ENCODE results near the gene TRMT2A.

Gene TRMT2A

DNA sequence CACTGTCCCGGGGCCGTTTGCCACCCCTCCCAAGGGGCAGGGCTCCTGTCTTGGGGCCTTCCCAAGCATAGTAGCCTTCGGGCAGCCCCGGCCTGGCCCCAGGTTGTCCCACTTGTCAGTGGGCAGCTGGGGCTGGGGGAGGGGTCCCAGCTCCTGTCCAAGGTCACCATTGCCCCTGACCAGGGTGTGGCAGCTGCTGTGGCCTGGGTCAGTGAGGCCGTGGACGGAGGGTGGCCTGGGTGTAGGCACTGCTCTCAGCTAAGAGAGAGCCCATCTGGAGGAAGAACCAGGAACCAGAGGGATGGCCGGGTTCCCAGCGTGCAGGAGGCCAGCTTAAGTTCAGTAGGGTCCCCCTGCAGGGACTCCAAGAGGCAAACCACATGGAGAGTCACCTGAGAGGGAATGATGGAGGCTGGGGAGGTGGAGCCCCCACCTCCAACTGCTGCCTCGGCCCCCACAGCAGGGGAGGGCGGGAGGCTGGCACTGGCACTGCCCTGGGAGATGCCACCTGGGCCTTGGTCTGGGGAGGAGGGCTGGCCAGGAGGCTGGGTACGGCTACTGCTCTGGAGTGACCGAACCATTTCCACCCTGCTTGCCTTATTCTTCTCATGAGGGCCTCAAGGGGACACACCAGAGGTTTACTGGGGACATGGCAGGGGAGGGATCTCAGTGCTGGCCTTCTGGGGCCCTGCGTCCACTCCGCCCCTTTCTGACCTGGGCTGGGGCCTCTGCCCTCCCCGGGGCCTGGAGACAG, 40.6 kb upstream of the TRMT2A start:
- Histone ChIP-seq H3K27me3 (ENCODE audit: control insufficient read depth in 2 of 2, insufficient read depth in 2 of 2, low read length in 2 of 2) (peaks cover 0 to 2% of the 10 kb centered on the region in 2 donors), H3K4me1 (ENCODE audit: control insufficient read depth in 2 of 2, insufficient read depth in 2 of 2, low read length in 2 of 2) (no peaks in the 10 kb centered on the region), H3K9ac (ENCODE audit: low read depth in 1 of 2, low read length in 2 of 2) (no peak overlapping the region), H3K4me3 (ENCODE audit: low read length in 2 of 2) (no peak overlapping the region), H3K9me3 (ENCODE audit: control insufficient read depth in 2 of 2, low read length in 2 of 2) (no peaks in the 10 kb centered on the region), H3K36me3 (ENCODE audit: control insufficient read depth in 2 of 2, insufficient read depth in 2 of 2, low read length in 2 of 2) (no peaks in the 10 kb centered on the region), H3K27ac (ENCODE audit: low read depth in 2 of 2, low read length in 2 of 2) (no peak overlapping the region)

DNA sequence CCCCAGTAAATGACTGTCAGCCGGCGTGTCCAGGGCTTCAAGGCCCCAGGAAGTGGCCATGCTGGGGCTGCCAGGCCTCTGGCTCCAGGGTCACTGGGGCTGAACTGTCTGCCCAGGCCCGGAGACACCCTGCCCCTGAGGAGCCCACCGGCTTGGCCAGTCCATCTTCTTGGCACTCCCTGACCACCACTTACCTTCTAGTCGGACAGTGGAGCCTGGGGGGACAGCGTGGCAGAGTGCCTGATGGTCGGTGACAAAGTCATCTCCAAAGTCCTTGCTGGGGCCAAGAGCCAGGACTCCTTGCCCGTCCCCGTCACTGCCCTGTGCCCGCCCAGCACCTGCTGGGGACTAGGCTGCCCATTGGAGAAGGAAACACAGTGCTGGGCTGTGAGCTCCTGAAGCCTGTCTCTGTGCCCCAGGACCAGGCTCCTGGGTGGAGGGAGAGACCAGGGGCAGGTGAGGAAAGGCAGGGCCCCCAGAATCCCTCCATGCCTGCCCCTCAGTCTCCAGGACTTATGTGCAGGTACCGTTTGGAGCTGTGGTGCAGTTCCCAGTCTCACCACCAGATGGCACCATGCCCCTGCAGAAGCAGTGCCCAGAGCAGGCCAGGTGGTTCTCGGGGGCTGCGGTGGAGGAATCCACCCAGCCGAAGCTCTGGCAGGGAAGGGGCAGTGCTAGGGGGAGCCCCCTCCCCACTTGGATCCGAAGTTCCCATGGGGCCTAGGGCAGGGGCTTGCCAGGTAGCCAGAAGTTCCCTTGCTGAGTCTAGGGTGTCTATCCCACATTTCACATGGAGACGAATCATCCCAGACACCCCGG, 39.8 kb upstream of the TRMT2A start:
- peaks cover 0 to 2% of the 10 kb centered on the region in 2 donors for H3K27me3 ChIP-seq (ENCODE audit: control insufficient read depth in 2 of 2, insufficient read depth in 2 of 2, low read length in 2 of 2)
- no peaks in the 10 kb centered on the region for H3K36me3 ChIP-seq (ENCODE audit: control insufficient read depth in 2 of 2, insufficient read depth in 2 of 2, low read length in 2 of 2)
- no peak overlapping the region for H3K27ac ChIP-seq (ENCODE audit: low read depth in 2 of 2, low read length in 2 of 2)
- no peak overlapping the region for H3K9ac ChIP-seq (ENCODE audit: low read depth in 1 of 2, low read length in 2 of 2)
- H3K4me3 ChIP-seq (ENCODE audit: low read length in 2 of 2) = no peak overlapping the region
- no peaks in the 10 kb centered on the region for H3K4me1 ChIP-seq (ENCODE audit: control insufficient read depth in 2 of 2, insufficient read depth in 2 of 2, low read length in 2 of 2)
- no peaks in the 10 kb centered on the region for H3K9me3 ChIP-seq (ENCODE audit: control insufficient read depth in 2 of 2, low read length in 2 of 2)

DNA sequence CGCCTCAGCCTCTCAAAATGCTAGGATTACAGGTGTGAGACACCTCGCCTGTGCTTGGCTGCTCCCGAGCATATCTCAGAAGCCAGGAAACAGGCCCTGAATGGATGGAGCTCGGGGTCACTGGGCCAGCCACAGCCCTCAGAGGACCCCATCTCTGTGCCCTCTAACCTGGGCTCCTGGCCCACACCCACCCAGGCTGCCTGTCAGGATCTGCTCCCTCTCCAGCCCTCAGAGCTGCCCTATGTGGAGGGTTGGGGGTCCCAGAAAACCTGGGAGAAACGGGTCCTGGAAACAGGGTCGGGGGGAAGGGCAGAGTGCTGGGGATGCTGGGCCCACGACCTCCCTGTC, 39.0 kb upstream of the TRMT2A start:
- H3K9me3 ChIP-seq (ENCODE audit: control insufficient read depth in 2 of 2, low read length in 2 of 2) = no peaks in the 10 kb centered on the region
- H3K4me1 ChIP-seq (ENCODE audit: control insufficient read depth in 2 of 2, insufficient read depth in 2 of 2, low read length in 2 of 2) = no peaks in the 10 kb centered on the region
- H3K27ac ChIP-seq (ENCODE audit: low read depth in 2 of 2, low read length in 2 of 2) = no peak overlapping the region
- H3K27me3 ChIP-seq (ENCODE audit: control insufficient read depth in 2 of 2, insufficient read depth in 2 of 2, low read length in 2 of 2) = peaks cover 0 to 2% of the 10 kb centered on the region in 2 donors
- no peaks in the 10 kb centered on the region for H3K36me3 ChIP-seq (ENCODE audit: control insufficient read depth in 2 of 2, insufficient read depth in 2 of 2, low read length in 2 of 2)
- no peak overlapping the region for H3K4me3 ChIP-seq (ENCODE audit: low read length in 2 of 2)
- no peak overlapping the region for H3K9ac ChIP-seq (ENCODE audit: low read depth in 1 of 2, low read length in 2 of 2)

DNA sequence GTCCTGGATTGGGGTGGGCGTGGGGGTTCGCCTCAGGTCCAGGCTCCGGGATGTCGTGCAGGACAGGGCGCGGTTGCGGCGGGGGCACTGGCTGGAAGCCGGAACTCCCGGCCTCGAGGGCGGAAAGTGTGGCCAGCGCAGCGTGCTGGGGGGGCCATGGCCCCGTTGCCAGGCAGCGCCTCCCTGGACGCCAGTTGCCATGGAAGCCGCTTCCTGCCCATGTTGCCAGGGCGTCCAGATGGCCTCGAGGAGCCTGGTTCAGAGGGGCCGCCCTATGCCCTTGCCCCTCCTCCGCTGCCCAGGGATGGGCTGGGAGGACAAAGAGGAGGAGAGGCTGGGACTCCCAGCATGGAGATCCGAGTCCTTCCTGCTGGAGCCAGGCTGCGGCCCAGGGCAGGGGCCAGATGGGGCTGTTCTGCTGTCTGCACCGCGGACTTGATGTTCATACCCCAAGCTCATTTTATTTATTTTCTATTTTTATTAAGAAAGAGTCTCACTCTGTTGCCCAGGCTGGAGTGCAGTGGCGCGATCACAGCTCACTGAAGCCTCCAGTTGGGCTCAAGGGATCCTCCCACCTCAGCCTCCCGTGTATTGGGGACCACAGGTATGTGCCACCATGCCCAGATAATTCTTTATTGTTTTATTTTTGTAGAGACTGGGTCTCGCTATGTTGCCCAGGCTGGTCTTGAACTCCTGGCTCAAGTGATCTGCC, 38.5 kb upstream of the TRMT2A start:
- Histone ChIP-seq H3K9me3 (ENCODE audit: control insufficient read depth in 2 of 2, low read length in 2 of 2) (no peaks in the 10 kb centered on the region), H3K27ac (ENCODE audit: low read depth in 2 of 2, low read length in 2 of 2) (no peak overlapping the region), H3K36me3 (ENCODE audit: control insufficient read depth in 2 of 2, insufficient read depth in 2 of 2, low read length in 2 of 2) (no peaks in the 10 kb centered on the region), H3K9ac (ENCODE audit: low read depth in 1 of 2, low read length in 2 of 2) (no peak overlapping the region), H3K4me1 (ENCODE audit: control insufficient read depth in 2 of 2, insufficient read depth in 2 of 2, low read length in 2 of 2) (no peaks in the 10 kb centered on the region), H3K4me3 (ENCODE audit: low read length in 2 of 2) (no peak overlapping the region), H3K27me3 (ENCODE audit: control insufficient read depth in 2 of 2, insufficient read depth in 2 of 2, low read length in 2 of 2) (peaks cover 0 to 2% of the 10 kb centered on the region in 2 donors)

DNA sequence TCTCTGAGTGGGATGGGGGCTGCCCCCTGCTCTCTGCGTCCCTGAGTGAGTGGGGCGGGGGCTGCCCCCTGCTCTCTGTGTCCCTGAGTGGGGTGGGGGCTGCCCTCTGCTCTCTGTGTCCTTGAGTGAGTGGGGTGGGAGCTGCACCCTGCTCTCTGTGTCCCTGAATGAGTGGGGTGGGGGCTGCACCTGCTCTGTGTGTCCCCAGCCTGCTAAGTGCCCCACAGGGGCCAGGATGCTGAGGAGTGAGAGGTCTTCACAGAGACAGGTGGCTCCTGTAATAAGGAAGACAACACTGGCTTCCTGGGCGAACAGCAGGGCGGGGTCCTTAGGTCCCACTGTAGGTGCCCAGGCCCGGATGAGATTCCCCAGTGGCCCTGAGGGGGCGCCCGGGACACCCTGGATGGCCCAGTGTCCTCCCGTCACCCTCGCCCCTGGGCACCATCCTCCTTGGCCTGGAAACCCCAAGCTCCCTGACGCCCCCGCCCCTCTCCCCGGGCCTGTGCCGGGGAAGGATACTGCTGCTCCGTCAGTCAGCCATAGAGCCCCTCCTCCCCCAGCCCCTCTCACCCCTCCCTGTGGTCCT, 37.7 kb upstream of the TRMT2A start:
- no peak overlapping the region for H3K27ac ChIP-seq (ENCODE audit: low read depth in 2 of 2, low read length in 2 of 2)
- peaks cover 0 to 2% of the 10 kb centered on the region in 2 donors for H3K27me3 ChIP-seq (ENCODE audit: control insufficient read depth in 2 of 2, insufficient read depth in 2 of 2, low read length in 2 of 2)
- H3K4me1 ChIP-seq (ENCODE audit: control insufficient read depth in 2 of 2, insufficient read depth in 2 of 2, low read length in 2 of 2) = no peaks in the 10 kb centered on the region
- H3K9me3 ChIP-seq (ENCODE audit: control insufficient read depth in 2 of 2, low read length in 2 of 2) = no peaks in the 10 kb centered on the region
- no peak overlapping the region for H3K9ac ChIP-seq (ENCODE audit: low read depth in 1 of 2, low read length in 2 of 2)
- no peak overlapping the region for H3K4me3 ChIP-seq (ENCODE audit: low read length in 2 of 2)
- no peaks in the 10 kb centered on the region for H3K36me3 ChIP-seq (ENCODE audit: control insufficient read depth in 2 of 2, insufficient read depth in 2 of 2, low read length in 2 of 2)

DNA sequence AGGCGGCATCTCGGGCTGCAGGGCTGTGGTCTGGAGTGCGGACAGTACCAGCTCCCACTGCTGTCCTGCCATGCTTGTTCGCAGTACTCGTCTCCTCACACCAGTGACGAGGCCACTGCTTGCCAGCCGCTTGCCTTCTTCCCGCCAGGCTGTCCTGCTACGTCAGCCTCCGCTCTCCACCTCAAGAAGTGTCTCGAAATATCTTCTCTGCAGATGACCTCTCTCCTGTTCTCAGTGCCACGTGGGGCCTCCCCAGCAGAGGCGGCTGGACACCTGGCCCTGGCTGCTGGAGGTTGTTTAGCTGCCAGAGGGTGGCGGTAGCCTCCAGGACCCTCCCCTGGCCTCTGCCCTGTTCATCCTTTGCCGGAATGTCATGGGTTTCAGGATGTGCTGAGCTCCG, 36.9 kb upstream of the TRMT2A start:
- no peaks in the 10 kb centered on the region for H3K4me1 ChIP-seq (ENCODE audit: control insufficient read depth in 2 of 2, insufficient read depth in 2 of 2, low read length in 2 of 2)
- no peak overlapping the region for H3K9ac ChIP-seq (ENCODE audit: low read depth in 1 of 2, low read length in 2 of 2)
- H3K4me3 ChIP-seq (ENCODE audit: low read length in 2 of 2) = no peak overlapping the region
- H3K9me3 ChIP-seq (ENCODE audit: control insufficient read depth in 2 of 2, low read length in 2 of 2) = no peaks in the 10 kb centered on the region
- no peak overlapping the region for H3K27ac ChIP-seq (ENCODE audit: low read depth in 2 of 2, low read length in 2 of 2)
- peaks cover 0 to 2% of the 10 kb centered on the region in 2 donors for H3K27me3 ChIP-seq (ENCODE audit: control insufficient read depth in 2 of 2, insufficient read depth in 2 of 2, low read length in 2 of 2)
- H3K36me3 ChIP-seq (ENCODE audit: control insufficient read depth in 2 of 2, insufficient read depth in 2 of 2, low read length in 2 of 2) = no peaks in the 10 kb centered on the region

DNA sequence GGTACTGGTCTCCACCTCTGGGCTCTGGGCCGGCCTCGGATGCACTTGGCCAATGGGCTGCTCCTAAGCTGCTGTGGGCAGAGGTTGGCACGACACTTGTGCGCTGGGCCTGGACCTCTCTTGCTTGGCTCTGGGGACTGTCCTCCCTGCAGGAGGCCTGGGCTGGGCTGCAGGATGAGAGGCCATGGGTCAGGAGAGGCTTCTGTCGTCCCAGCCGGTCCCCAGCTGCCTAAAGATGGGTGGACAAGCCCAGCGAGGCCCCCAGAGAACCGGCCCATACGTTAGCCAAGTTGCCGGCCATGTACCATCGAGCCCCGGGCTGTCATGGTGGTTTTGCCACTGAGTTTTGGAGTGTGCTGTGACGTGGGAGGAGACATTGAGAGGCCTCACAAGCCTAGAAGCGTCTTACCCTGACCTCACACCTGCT, 35.5 kb upstream of the TRMT2A start:
- Histone ChIP-seq H3K36me3 (ENCODE audit: control insufficient read depth in 2 of 2, insufficient read depth in 2 of 2, low read length in 2 of 2) (no peaks in the 10 kb centered on the region), H3K4me3 (ENCODE audit: low read length in 2 of 2) (no peak overlapping the region), H3K9me3 (ENCODE audit: control insufficient read depth in 2 of 2, low read length in 2 of 2) (no peaks in the 10 kb centered on the region), H3K27ac (ENCODE audit: low read depth in 2 of 2, low read length in 2 of 2) (no peak overlapping the region), H3K27me3 (ENCODE audit: control insufficient read depth in 2 of 2, insufficient read depth in 2 of 2, low read length in 2 of 2) (peaks cover 0 to 2% of the 10 kb centered on the region in 2 donors), H3K9ac (ENCODE audit: low read depth in 1 of 2, low read length in 2 of 2) (no peak overlapping the region), H3K4me1 (ENCODE audit: control insufficient read depth in 2 of 2, insufficient read depth in 2 of 2, low read length in 2 of 2) (no peaks in the 10 kb centered on the region)

DNA sequence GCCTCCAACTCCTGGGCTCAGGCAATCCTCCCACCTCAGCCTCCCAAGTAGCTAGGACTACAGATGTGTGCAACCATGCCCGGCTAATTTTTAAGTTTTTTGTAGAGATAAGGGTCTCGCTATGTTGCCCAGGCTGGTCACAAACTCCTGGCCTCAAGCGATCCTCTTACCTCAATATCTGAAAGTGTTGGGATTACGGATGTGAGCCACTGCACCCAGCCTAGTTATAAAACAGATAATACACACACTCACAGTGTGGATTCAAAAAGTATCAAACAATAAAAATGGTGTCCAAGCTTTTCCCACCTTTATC, 34.2 kb upstream of the TRMT2A start:
- Histone ChIP-seq H3K4me3 (ENCODE audit: low read length in 2 of 2) (no peak overlapping the region), H3K27me3 (ENCODE audit: control insufficient read depth in 2 of 2, insufficient read depth in 2 of 2, low read length in 2 of 2) (peaks cover 0 to 2% of the 10 kb centered on the region in 2 donors), H3K9ac (ENCODE audit: low read depth in 1 of 2, low read length in 2 of 2) (no peak overlapping the region), H3K4me1 (ENCODE audit: control insufficient read depth in 2 of 2, insufficient read depth in 2 of 2, low read length in 2 of 2) (no peaks in the 10 kb centered on the region), H3K27ac (ENCODE audit: low read depth in 2 of 2, low read length in 2 of 2) (no peak overlapping the region), H3K9me3 (ENCODE audit: control insufficient read depth in 2 of 2, low read length in 2 of 2) (no peaks in the 10 kb centered on the region), H3K36me3 (ENCODE audit: control insufficient read depth in 2 of 2, insufficient read depth in 2 of 2, low read length in 2 of 2) (no peaks in the 10 kb centered on the region)

DNA sequence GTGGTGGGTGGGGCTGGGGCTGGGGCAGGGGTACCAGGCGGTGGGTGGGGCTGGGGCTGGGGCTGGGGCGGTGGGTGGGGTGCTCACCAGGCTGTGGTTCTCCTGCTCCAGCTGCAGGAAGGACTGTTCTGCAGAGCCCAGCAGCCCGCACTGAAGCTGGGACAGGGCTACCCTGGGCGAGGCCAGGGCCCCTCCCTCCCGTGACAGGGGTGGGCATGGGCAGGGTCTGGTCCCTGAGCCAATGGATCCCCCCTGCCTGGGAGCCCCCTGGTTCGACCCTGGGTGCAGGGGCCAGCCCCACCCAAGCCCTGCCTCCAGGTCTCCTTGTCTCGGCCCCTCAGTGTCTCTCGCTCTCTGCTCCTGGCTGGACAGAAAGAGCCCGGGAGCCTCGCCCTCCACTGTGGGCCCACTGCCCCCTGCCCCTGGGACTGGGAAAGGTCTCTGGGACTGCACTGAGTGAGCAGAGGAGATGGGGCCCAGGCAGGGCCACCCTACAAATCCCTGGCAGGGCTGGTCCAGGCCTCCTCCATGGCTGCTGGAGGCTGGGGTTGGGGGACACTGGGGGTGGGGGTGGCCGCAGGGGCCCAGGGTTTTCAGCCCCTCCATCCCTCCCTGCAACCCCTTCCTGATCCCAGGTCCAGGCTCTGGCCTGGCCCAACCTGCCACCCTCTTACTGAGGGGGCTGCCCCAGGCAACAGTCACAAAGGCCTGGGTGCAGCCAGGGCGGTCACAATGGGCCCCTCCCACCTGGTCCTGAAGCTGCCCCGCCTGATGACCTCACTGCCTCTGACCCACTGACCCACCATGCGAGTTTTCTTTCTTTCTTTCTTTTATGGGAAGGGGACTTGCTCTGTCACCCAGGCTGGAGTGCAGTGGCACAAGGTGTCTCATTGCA, 33.6 kb upstream of the TRMT2A start, which contains the start of gene CCDC188:
Gene CCDC188 (minus strand): TSS at position 675 of the 895 bp plus-strand sequence. CDS start 69 bp downstream, at position 606.
- H3K9ac ChIP-seq (ENCODE audit: low read depth in 1 of 2, low read length in 2 of 2) = no peak within 1 kb of the TSS
- no peaks in the 10 kb centered on the region for H3K36me3 ChIP-seq (ENCODE audit: control insufficient read depth in 2 of 2, insufficient read depth in 2 of 2, low read length in 2 of 2)
- H3K4me3 ChIP-seq (ENCODE audit: low read length in 2 of 2) = no peak within 1 kb of the TSS
- H3K27me3 ChIP-seq (ENCODE audit: control insufficient read depth in 2 of 2, insufficient read depth in 2 of 2, low read length in 2 of 2) = peaks cover 0 to 2% of the 10 kb centered on the region in 2 donors
- no peaks in the 10 kb centered on the region for H3K9me3 ChIP-seq (ENCODE audit: control insufficient read depth in 2 of 2, low read length in 2 of 2)
- H3K27ac ChIP-seq (ENCODE audit: low read depth in 2 of 2, low read length in 2 of 2) = no peak within 1 kb of the TSS
- no peaks in the 10 kb centered on the region for H3K4me1 ChIP-seq (ENCODE audit: control insufficient read depth in 2 of 2, insufficient read depth in 2 of 2, low read length in 2 of 2)

Data from mucosa of rectum (tissue), 2 donors.